HCEC 1CT (cell line): ENCODE measurements around the gene VSTM5.

ENCODE experiments used
- DNase-seq: peaks from one replicate; pipeline ENCODE4 v3.0.0-alpha.2; 2017

The VSTM5 gene

GRCh38 chr11:93842034-93842433 is 8.4 kb downstream of the VSTM5 start:
- DNase-seq = no peak

GRCh38 chr11:93841446-93841845 is 9.0 kb downstream of the VSTM5 start:
- no peak for DNase-seq

- DNase-seq = no peak
Observed at GRCh38 chr11:93840981-93841380, 9.4 kb downstream of the VSTM5 start.

GRCh38 chr11:93840180-93840579 is 10.2 kb downstream of the VSTM5 start:
- DNase-seq = no peak

- DNase-seq = no peak
Observed at GRCh38 chr11:93838967-93839366, 11.5 kb downstream of the VSTM5 start.

- DNase-seq = no peak
Observed at GRCh38 chr11:93832780-93833179, 17.6 kb downstream of the VSTM5 start.

- DNase-seq = no peak
Observed at GRCh38 chr11:93831343-93832127, 18.9 kb downstream of the VSTM5 start.

- no peak for DNase-seq
Observed at GRCh38 chr11:93829598-93829997, 20.8 kb downstream of the VSTM5 start.

- DNase-seq = no peak
Observed at GRCh38 chr11:93827363-93827762, 23.1 kb downstream of the VSTM5 start.

- no peak for DNase-seq
Observed at GRCh38 chr11:93823210-93823609, 27.2 kb downstream of the VSTM5 start.

- no peak for DNase-seq
Observed at GRCh38 chr11:93822359-93822758, 28.1 kb downstream of the VSTM5 start.

GRCh38 chr11:93821617-93822016 is 28.8 kb downstream of the VSTM5 start:
- DNase-seq = no peak

- no peak for DNase-seq
Observed at GRCh38 chr11:93820847-93821246, 29.6 kb downstream of the VSTM5 start.

GRCh38 chr11:93819966-93820695 is 30.3 kb downstream of the VSTM5 start:
- DNase-seq = no peak

GRCh38 chr11:93817426-93818348 is 32.7 kb downstream of the VSTM5 start:
- DNase-seq = no peak

- no peak for DNase-seq
Observed at GRCh38 chr11:93814966-93815633, 35.3 kb downstream of the VSTM5 start.

GRCh38 chr11:93813974-93814373 is 36.4 kb downstream of the VSTM5 start:
- DNase-seq = no peak

GRCh38 chr11:93807980-93808379 is 42.4 kb downstream of the VSTM5 start:
- no peak for DNase-seq

- DNase-seq = no peak
Observed at GRCh38 chr11:93804879-93805278, 45.5 kb downstream of the VSTM5 start.

- DNase-seq = no peak
Observed at GRCh38 chr11:93801366-93801765, 49.1 kb downstream of the VSTM5 start.

GRCh38 chr11:93796441-93797231 is 53.8 kb downstream of the VSTM5 start:
- no peak for DNase-seq

- peak; percentile 27 for DNase-seq
Observed at GRCh38 chr11:93791493-93791892, 58.9 kb downstream of the VSTM5 start.
